ENCODE measurements around the gene SRPK2.
A peak's percentile ranks its signal among the peaks of the same experiment; 100 is the strongest.

Gene SRPK2

DNA sequence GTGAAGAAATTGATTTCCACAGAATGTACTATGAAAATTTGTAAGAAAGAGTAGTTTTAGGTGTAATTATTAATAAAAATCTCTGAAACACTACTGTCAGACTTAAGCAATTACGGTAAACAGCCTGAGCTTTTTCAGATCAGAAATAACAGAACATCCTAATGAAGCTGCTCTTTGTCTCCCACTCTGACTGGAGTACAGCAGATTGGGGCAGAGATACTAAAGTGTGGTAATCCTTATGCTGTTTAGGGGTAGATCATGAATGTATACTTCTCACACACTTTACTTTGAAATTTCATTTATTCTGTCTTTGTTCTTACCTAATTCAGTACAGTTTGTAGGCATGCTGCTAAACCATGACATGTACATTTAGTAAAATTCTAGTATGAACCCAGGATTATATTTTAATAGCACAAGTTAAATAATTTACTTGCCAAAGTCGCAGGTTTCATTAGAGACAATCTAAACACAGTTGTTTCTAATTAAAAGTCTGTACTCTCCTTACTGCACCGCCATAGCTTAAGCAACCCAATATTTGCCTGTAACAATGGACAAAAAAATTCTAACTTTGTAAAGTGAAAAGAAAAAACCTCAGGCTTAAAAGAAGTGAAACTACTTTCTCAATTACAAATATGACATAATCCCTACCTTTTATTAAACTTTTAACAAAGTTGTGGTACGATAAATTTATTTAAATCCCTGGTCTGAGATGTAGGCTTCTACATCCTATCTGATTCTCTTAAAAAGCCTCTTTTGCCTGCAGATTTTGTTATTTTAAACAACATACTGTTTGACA is 286.0 kb downstream of the SRPK2 start:
- TF ChIP-seq, protein P1, sequence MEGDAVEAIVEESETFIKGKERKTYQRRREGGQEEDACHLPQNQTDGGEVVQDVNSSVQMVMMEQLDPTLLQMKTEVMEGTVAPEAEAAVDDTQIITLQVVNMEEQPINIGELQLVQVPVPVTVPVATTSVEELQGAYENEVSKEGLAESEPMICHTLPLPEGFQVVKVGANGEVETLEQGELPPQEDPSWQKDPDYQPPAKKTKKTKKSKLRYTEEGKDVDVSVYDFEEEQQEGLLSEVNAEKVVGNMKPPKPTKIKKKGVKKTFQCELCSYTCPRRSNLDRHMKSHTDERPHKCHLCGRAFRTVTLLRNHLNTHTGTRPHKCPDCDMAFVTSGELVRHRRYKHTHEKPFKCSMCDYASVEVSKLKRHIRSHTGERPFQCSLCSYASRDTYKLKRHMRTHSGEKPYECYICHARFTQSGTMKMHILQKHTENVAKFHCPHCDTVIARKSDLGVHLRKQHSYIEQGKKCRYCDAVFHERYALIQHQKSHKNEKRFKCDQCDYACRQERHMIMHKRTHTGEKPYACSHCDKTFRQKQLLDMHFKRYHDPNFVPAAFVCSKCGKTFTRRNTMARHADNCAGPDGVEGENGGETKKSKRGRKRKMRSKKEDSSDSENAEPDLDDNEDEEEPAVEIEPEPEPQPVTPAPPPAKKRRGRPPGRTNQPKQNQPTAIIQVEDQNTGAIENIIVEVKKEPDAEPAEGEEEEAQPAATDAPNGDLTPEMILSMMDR (IDR thresholded peaks at IDR 0.05; ENCODE audit: borderline replicate concordance, control extremely low read depth, extremely low read depth, insufficient read depth, missing control alignments), result no peak
- in situ Hi-C loops (cut with MboI; ENCODE audit: low sequenced_read_pairs, unreplicated experiment), result no loop called here
- no peak for DNase-seq (ENCODE audit: low spot score)

DNA sequence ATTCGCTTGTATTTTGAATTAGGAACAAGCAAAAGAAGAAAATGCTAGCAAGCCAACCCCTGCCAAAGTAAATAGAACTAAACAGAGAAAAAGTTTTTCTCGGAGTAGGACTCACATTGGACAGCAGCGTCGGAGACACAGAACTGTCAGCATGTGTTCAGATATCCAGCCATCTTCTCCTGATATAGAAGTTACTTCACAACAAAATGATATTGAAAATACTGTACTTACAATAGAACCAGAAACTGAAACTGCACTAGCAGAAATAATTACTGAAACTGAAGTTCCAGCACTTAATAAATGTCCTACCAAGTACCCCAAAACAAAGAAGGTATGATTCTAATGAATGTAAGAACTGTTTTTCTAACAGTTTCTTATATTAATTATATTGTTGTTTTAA is 286.9 kb downstream of the SRPK2 start:
- in situ Hi-C loops (cut with MboI; ENCODE audit: low sequenced_read_pairs, unreplicated experiment), result no loop called here
- TF ChIP-seq, protein P1 (IDR thresholded peaks at IDR 0.05; ENCODE audit: borderline replicate concordance, control extremely low read depth, extremely low read depth, insufficient read depth, missing control alignments), result no peak
- no peak for DNase-seq (ENCODE audit: low spot score)

DNA sequence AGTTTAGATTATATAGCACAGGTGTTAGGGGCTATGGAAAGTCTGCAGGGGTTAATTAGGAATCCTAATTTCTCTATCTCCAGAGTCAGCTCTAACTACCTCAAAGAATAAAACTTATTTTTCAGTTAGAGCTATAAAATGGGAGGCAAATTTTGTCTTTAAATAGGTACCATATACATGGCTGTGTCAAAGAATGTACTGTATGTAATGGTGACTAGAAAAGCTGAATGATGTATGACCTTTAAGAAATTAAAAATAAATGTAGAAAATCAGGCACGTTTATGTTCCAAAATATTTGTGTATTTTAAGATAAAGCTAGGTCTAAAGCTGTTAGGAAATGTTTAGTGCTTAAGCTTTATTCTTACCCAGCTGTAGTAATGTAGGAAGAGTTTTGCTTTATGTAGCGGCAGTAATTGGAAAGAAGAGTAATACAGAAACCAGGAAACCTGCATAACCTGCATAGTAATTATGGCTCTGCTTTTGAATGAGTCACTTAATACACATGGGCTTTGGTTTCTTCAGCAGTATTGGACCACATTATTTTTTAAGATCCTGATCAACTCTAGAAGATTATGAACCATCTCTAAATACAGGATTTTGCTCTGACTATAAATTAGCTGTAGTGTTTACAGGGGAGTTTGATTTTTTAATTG is 289.7 kb downstream of the SRPK2 start:
- in situ Hi-C loops (cut with MboI; ENCODE audit: low sequenced_read_pairs, unreplicated experiment), result no loop called here
- DNase-seq (ENCODE audit: low spot score), result peak; percentile 32
- TF ChIP-seq, protein P1 (IDR thresholded peaks at IDR 0.05; ENCODE audit: borderline replicate concordance, control extremely low read depth, extremely low read depth, insufficient read depth, missing control alignments), result no peak

DNA sequence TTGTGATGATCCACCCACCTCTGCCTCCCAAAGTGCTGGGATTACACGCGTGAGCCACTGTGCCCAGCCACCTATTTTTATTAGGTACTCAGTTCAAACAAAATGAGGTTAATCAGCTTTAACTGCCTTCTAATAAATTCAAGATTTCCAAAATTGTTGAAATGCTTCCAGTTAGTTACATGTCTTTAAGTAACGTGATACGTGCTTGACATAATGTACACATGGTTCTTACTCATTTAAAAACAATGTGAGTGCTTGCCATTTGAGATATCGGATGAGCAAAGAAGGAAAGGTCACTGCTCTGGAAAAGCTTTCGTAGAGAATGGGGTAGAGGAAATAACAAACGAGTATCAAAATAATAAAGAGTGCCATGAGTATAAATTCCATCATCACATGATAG is 291.1 kb downstream of the SRPK2 start:
- TF ChIP-seq, protein P1 (IDR thresholded peaks at IDR 0.05; ENCODE audit: borderline replicate concordance, control extremely low read depth, extremely low read depth, insufficient read depth, missing control alignments), result no peak
- in situ Hi-C loops (cut with MboI; ENCODE audit: low sequenced_read_pairs, unreplicated experiment), result no loop called here
- DNase-seq (ENCODE audit: low spot score), result no peak

DNA sequence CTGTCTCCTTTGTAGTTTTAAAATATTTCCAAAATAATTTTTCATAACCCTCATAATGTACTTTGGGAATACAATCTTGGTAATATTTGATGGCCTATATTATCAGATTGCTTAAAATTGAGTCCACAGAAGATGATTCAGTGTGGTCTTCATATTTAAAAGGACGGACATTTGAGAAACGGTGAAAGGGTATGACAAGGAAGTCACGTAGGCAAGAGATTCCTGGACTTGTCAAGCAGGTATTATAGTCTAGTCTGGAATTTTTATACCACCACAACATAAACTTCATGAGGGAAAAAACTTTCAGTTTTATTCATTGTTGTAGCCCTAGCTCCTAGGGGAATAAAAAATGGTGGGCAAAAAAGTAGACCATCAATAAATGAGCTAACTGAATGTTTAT is 292.4 kb downstream of the SRPK2 start:
- no peak for DNase-seq (ENCODE audit: low spot score)
- TF ChIP-seq, protein P1 (IDR thresholded peaks at IDR 0.05; ENCODE audit: borderline replicate concordance, control extremely low read depth, extremely low read depth, insufficient read depth, missing control alignments), result no peak
- in situ Hi-C loops (cut with MboI; ENCODE audit: low sequenced_read_pairs, unreplicated experiment), result no loop called here

DNA sequence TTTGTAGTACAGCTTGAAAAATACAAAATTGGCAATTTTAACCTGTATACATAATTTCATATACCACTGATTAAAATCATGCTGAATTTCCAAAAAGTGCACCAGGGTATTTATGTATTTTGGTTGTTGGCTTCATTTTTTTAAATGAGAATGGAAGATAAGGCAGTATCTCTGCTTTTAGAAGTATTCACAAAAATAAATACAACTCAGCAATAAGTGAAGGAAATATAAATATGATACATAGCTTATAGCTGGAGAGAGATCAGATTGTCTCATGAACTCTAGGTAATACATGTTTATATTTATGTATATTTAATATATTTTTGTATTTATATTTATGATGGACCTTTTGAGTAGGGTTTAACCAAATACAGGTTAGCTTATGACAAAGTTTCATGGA is 293.8 kb downstream of the SRPK2 start:
- TF ChIP-seq, protein P1 (IDR thresholded peaks at IDR 0.05; ENCODE audit: borderline replicate concordance, control extremely low read depth, extremely low read depth, insufficient read depth, missing control alignments), result no peak
- DNase-seq (ENCODE audit: low spot score), result no peak
- in situ Hi-C loops (cut with MboI; ENCODE audit: low sequenced_read_pairs, unreplicated experiment), result no loop called here
